DOHH2 (cell line): ENCODE measurements around the gene ONECUT2.

Source experiments
- H3F3A ChIP-seq: fragments of 200-600 bp; sonication (generic), shearing (Covaris generic); 2 replicates; pipeline ENCODE4 v1.6.0; 2016; ENCODE audit warnings: antibody characterized with exemption, mild to moderate bottlenecking; ENCODE audit not compliant: control insufficient read depth, insufficient read depth
- H3K27ac ChIP-seq: fragments of 200-600 bp; sonication (generic); 2 replicates; pipeline ENCODE4 v1.5.1; 2014; ENCODE audit warnings: low read depth, mild to moderate bottlenecking, low read length, moderate library complexity
- H3K27me3 ChIP-seq: fragments of 200-600 bp; sonication (generic); 2 replicates; pipeline ENCODE4 v1.6.1; 2014; ENCODE audit warnings: mild to moderate bottlenecking, low read length, mixed read lengths; ENCODE audit not compliant: control insufficient read depth
- H3K36me3 ChIP-seq: fragments of 200-600 bp; sonication (generic); 2 replicates; pipeline ENCODE4 v1.6.1; 2014; ENCODE audit warnings: mild to moderate bottlenecking, low read length, moderate library complexity, mixed read lengths; ENCODE audit not compliant: control insufficient read depth
- H3K4me1 ChIP-seq: fragments of 200-600 bp; sonication (generic); 2 replicates; pipeline ENCODE4 v1.6.1; 2014; ENCODE audit warnings: mild to moderate bottlenecking, low read length, mixed read lengths; ENCODE audit not compliant: control insufficient read depth
- H3K4me2 ChIP-seq: fragments of 200-600 bp; sonication (generic); 2 replicates; pipeline ENCODE4 v1.6.0; 2014; ENCODE audit warnings: mild to moderate bottlenecking, low read length, moderate library complexity
- H3K4me3 ChIP-seq: fragments of 200-600 bp; sonication (generic); 2 replicates; pipeline ENCODE4 v1.5.1; 2014; ENCODE audit warnings: mild to moderate bottlenecking, low read length, mixed read lengths
- H3K79me2 ChIP-seq: fragments of 200-600 bp; sonication (generic); 2 replicates; pipeline ENCODE4 v1.6.1; 2014; ENCODE audit warnings: mild to moderate bottlenecking, low read length, mixed read lengths; ENCODE audit not compliant: control insufficient read depth
- H3K9me2 ChIP-seq: fragments of 200-600 bp; sonication (generic); replicated peaks from 2 replicates; pipeline ENCODE4 v1.6.1; 2014; ENCODE audit warnings: mild to moderate bottlenecking, low read length, mixed read lengths; ENCODE audit not compliant: control insufficient read depth
- H3K9me3 ChIP-seq: fragments of 200-600 bp; sonication (generic); 2 replicates; pipeline ENCODE4 v1.6.1; 2014; ENCODE audit warnings: antibody characterized with exemption, low read length, mixed read lengths; ENCODE audit not compliant: control insufficient read depth, insufficient read depth
- H4K20me1 ChIP-seq: fragments of 200-600 bp; sonication (generic); 2 replicates; pipeline ENCODE4 v1.6.0; 2014; ENCODE audit warnings: low read depth, mild to moderate bottlenecking, antibody characterized with exemption, low read length, moderate library complexity; ENCODE audit not compliant: control insufficient read depth, insufficient read depth
- CTCF ChIP-seq: fragments of 200-600 bp; sonication (generic); IDR thresholded peaks from one replicate; pipeline ENCODE4 v1.5.1; 2014; ENCODE audit warnings: antibody characterized with exemption, mild to moderate bottlenecking, low read depth, low read length; ENCODE audit not compliant: poor library complexity, severe bottlenecking
- EZH2phosphoT487 ChIP-seq: fragments of 200-600 bp; sonication (generic); IDR thresholded peaks from 2 replicates; pipeline ENCODE4 v1.6.1; 2017; ENCODE audit warnings: borderline replicate concordance, mild to moderate bottlenecking, antibody characterized with exemption, low read length, moderate library complexity, mixed read lengths

Gene ONECUT2

GRCh38 chr18:57461652-57462269 lies 26.6 kb downstream of the ONECUT2 start:
- Histone ChIP-seq H4K20me1 (no peaks in the 10 kb centered on the region), H3K79me2 (no peaks in the 10 kb centered on the region), H3K27ac (no peak overlapping the region), H3K27me3 (peaks cover 7% of the 10 kb centered on the region; the same call in 1 of the 2 replicates), H3K36me3 (no peaks in the 10 kb centered on the region), H3K9me3 (no peaks in the 10 kb centered on the region), H3K4me1 (no peaks in the 10 kb centered on the region), H3K9me2 (no peaks in the 10 kb centered on the region), H3F3A (no peaks in the 10 kb centered on the region), H3K4me2 (no peak overlapping the region), H3K4me3 (no peak overlapping the region)
- TF ChIP-seq EZH2phosphoT487 (no peak), CTCF (no peak)

DNA sequence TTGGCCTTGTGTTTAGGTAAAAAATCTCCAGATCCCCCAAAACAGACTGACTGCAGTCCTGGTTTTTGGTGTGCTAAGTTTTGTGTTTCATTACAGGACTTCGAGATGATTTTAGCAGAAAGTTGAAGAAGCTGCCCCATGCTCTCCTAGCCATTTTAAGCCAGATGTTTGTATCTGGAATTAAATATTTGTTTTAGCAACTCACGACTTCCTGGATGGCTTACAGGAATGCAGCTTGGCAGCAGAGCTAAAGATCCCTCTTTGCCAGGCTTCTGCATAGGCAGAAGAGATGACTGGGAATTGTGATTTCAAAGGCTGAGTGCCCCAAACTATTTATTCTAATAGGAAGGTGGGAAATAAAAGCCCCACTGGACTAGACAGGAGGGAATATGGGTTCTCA lies 31.1 kb downstream of the ONECUT2 start:
- no peak overlapping the region for H3K4me2 ChIP-seq

GRCh38 chr18:57466745-57467409 lies 31.7 kb downstream of the ONECUT2 start:
- Histone ChIP-seq H3K4me3 (no peak overlapping the region), H3K9me2 (no peaks in the 10 kb centered on the region), H3K36me3 (no peaks in the 10 kb centered on the region), H3F3A (no peaks in the 10 kb centered on the region), H3K9me3 (no peaks in the 10 kb centered on the region), H3K4me2 (no peak overlapping the region), H3K4me1 (no peaks in the 10 kb centered on the region), H3K27ac (no peak overlapping the region), H4K20me1 (no peaks in the 10 kb centered on the region), H3K79me2 (no peaks in the 10 kb centered on the region), H3K27me3 (peaks cover 7% of the 10 kb centered on the region; the same call in 1 of the 2 replicates)
- no peak for TF ChIP-seq CTCF
- TF ChIP-seq EZH2phosphoT487: no peak

More for the DNA sequence above, 31.1 kb downstream of the ONECUT2 start:
- H3K9me2 ChIP-seq: no peaks in the 10 kb centered on the region
- no peaks in the 10 kb centered on the region for H4K20me1 ChIP-seq
- no peaks in the 10 kb centered on the region for H3K9me3 ChIP-seq
- H3K4me1 ChIP-seq: no peaks in the 10 kb centered on the region
- no peak overlapping the region for H3K4me3 ChIP-seq
- TF ChIP-seq CTCF (no peak), EZH2phosphoT487 (no peak)
- H3K36me3 ChIP-seq: no peaks in the 10 kb centered on the region
- H3F3A ChIP-seq: no peaks in the 10 kb centered on the region
- H3K27ac ChIP-seq: no peak overlapping the region
- peaks cover 7% of the 10 kb centered on the region; the same call in 1 of the 2 replicates for H3K27me3 ChIP-seq
- no peaks in the 10 kb centered on the region for H3K79me2 ChIP-seq
